ENCODE measurements around the gene LRFN2. TPM values are rescaled to one million over a fixed set of nuclear protein-coding genes. Genes with fewer than 3 reads are reported as not detected.

The LRFN2 gene
- polyA plus RNA-seq, 1 of the 3 experiments (the other 2 are of a cell fraction) = 0.02 TPM

- Histone ChIP-seq H3K27me3 (ENCODE audit: insufficient read depth) (no peaks in the 10 kb centered on the region), H4K20me1 (ENCODE audit: insufficient read depth) (no peaks in the 10 kb centered on the region), H3K9ac (no peak overlapping the region), H3K4me1 (ENCODE audit: control insufficient read depth in 1 of 2, insufficient read depth in 2 of 2, low read depth in 1 of 2, low read length in 1 of 2) (peaks cover 0 to 64% of the 10 kb centered on the region in 2 experiments; a peak in 2 of 4 replicates), H3K36me3 (replicated peaks in 1 of 2; ENCODE audit: control insufficient read depth in 1 of 2, insufficient read depth in 2 of 2, low read length in 1 of 2) (no peaks in the 10 kb centered on the region), H3K4me2 (no peak overlapping the region), H3K27ac (ENCODE audit: low read depth in 2 of 2, low read length in 1 of 2) (peak overlapping the region in 1 of 2 experiments; percentile 97; a peak in 2 of 4 replicates), H2AFZ (ENCODE audit: low read depth) (no peak overlapping the region), H3K79me2 (ENCODE audit: insufficient read depth) (no peaks in the 10 kb centered on the region), H3K9me3 (no peaks in the 10 kb centered on the region), H3F3A (replicated peaks; ENCODE audit: insufficient read depth) (no peaks in the 10 kb centered on the region), H3K4me3 (ENCODE audit: low read depth in 2 of 2, low read length in 1 of 2) (no peak overlapping the region), H3K9me2 (no peaks in the 10 kb centered on the region)
- DNase-seq = no peak
- CTCF ChIA-PET = interaction anchor here (1.4 to 3.1 kb wide), 2 partner anchors 42 to 398 kb away, joined by 4 to 16 read pairs; partner anchors contain the start of gene LRFN2
- POLR2A ChIA-PET = no interaction called here
- WGBS (ENCODE audit: low lambda C conversion rate) = 15% methylated on average over 5 of the region's 5 CpGs
- TF ChIP-seq ZBTB33 (IDR thresholded peaks at IDR 0.05; ENCODE audit: borderline replicate concordance, low read depth) (no peak), SIN3A (IDR thresholded peaks at IDR 0.05; ENCODE audit: borderline replicate concordance, low read depth, low read length) (no peak)
Measured at GRCh38 chr6:40630488-40630887, 43.3 kb upstream of the LRFN2 start.

GRCh38 chr6:40630051-40630450 is 42.9 kb upstream of the LRFN2 start:
- Histone ChIP-seq H3K9me2 (no peaks in the 10 kb centered on the region), H3K4me3 (ENCODE audit: low read depth in 2 of 2, low read length in 1 of 2) (no peak overlapping the region), H3K9ac (no peak overlapping the region), H3K36me3 (replicated peaks in 1 of 2; ENCODE audit: control insufficient read depth in 1 of 2, insufficient read depth in 2 of 2, low read length in 1 of 2) (no peaks in the 10 kb centered on the region), H3K79me2 (ENCODE audit: insufficient read depth) (no peaks in the 10 kb centered on the region), H3K27ac (ENCODE audit: low read depth in 2 of 2, low read length in 1 of 2) (peak overlapping the region in 1 of 2 experiments; percentile 97; a peak in 2 of 4 replicates), H3K27me3 (ENCODE audit: insufficient read depth) (no peaks in the 10 kb centered on the region), H3K9me3 (no peaks in the 10 kb centered on the region), H2AFZ (ENCODE audit: low read depth) (no peak overlapping the region), H3F3A (replicated peaks; ENCODE audit: insufficient read depth) (no peaks in the 10 kb centered on the region), H3K4me2 (no peak overlapping the region), H4K20me1 (ENCODE audit: insufficient read depth) (no peaks in the 10 kb centered on the region), H3K4me1 (ENCODE audit: control insufficient read depth in 1 of 2, insufficient read depth in 2 of 2, low read depth in 1 of 2, low read length in 1 of 2) (peaks cover 0 to 59% of the 10 kb centered on the region in 2 experiments; a peak in 2 of 4 replicates)
- WGBS (ENCODE audit: low lambda C conversion rate) = 42% methylated on average over 5 of the region's 6 CpGs
- ChIA-PET CTCF (interaction anchor here (1.4 to 3.1 kb wide), 2 partner anchors 42 to 398 kb away, joined by 4 to 16 read pairs; partner anchors contain the start of gene LRFN2), POLR2A (no interaction called here)
- peak; percentile 19; the same call in 1 of the 2 replicates for TF ChIP-seq SMC3 (IDR thresholded peaks at IDR 0.05; ENCODE audit: low read depth, low read length)
- no peak for TF ChIP-seq NFIC (IDR thresholded peaks at IDR 0.05; ENCODE audit: borderline replicate concordance)
- TF ChIP-seq CHD2 (IDR thresholded peaks at IDR 0.05; ENCODE audit: low read length, partially characterized antibody) = peak; percentile 20
- TF ChIP-seq MXI1 (IDR thresholded peaks at IDR 0.05; ENCODE audit: low read depth, low read length) = no peak
- no peak for TF ChIP-seq RFX5 (IDR thresholded peaks at IDR 0.05; ENCODE audit: low read length)
- TF ChIP-seq RAD21 (IDR thresholded peaks at IDR 0.05; ENCODE audit: low read length) = no peak
- no peak for TF ChIP-seq USF2 (IDR thresholded peaks at IDR 0.05; ENCODE audit: borderline replicate concordance, low read depth, low read length)
- peak; percentile 53; the same call in 1 of the 2 replicates for TF ChIP-seq FOXJ3 (CRISPR knock-in tag; IDR thresholded peaks at IDR 0.05)
- TF ChIP-seq NRF1 (IDR thresholded peaks at IDR 0.05; ENCODE audit: low read depth, low read length) = no peak
- TF ChIP-seq TEAD4 (IDR thresholded peaks at IDR 0.05; ENCODE audit: borderline replicate concordance, insufficient read depth) = no peak
- 0 out of 2 replicates have a peak, but pooled peaks have one; percentile 30 for TF ChIP-seq GATA2 (CRISPR knock-in tag; IDR thresholded peaks at IDR 0.05)
- peak; percentile 53 for DNase-seq
